Measurements from ENCODE around the gene SPEM2. TPM values are rescaled to one million over a fixed set of nuclear protein-coding genes. Genes with fewer than 3 reads are reported as not detected.

The SPEM2 gene
- polyA plus RNA-seq, 1 of the 3 experiments (the other 2 are of a cell fraction), result not detected

- H3K9me3 ChIP-seq, result no peaks in the 10 kb centered on the region
Measured at GRCh38 chr17:7466318-7466638, 40.9 kb downstream of the SPEM2 start.

More at GRCh38 chr17:7466318-7466638, 40.9 kb downstream of the SPEM2 start:
- no peaks in the 10 kb centered on the region for H3K27me3 ChIP-seq (ENCODE audit: insufficient read depth)
- H3K9ac ChIP-seq, result no peak overlapping the region
- peaks cover 4 to 26% of the 10 kb centered on the region in 2 experiments for H3K36me3 ChIP-seq (replicated peaks in 1 of 2; ENCODE audit: control insufficient read depth in 1 of 2, insufficient read depth in 2 of 2, low read length in 1 of 2)
- H3K4me2 ChIP-seq, result no peak overlapping the region
- H3K27ac ChIP-seq (ENCODE audit: low read depth in 2 of 2, low read length in 1 of 2), result 0 out of 4 replicates have a peak overlapping the region, but pooled peaks of 1 of the 2 experiments have one; percentile 22
- peaks cover 4 to 12% of the 10 kb centered on the region in 2 experiments; a peak in 1 of 4 replicates for H3K4me1 ChIP-seq (ENCODE audit: control insufficient read depth in 1 of 2, insufficient read depth in 2 of 2, low read depth in 1 of 2, low read length in 1 of 2)
- POLR2A ChIA-PET, result no interaction called here
- WGBS (ENCODE audit: low lambda C conversion rate), result 94% methylated on average over 9 of the region's 9 CpGs
- 0 out of 2 replicates have a peak, but pooled peaks cover 7% of the 10 kb centered on the region for H4K20me1 ChIP-seq (ENCODE audit: insufficient read depth)
- no peak overlapping the region for H2AFZ ChIP-seq (ENCODE audit: low read depth)
- no peaks in the 10 kb centered on the region for H3K9me2 ChIP-seq
- DNase-seq, result no peak
- H3K4me3 ChIP-seq (ENCODE audit: low read depth in 2 of 2, low read length in 1 of 2), result no peak overlapping the region
- CTCF ChIA-PET, result interaction anchor here (1.2 to 1.5 kb wide), 2 partner anchors 94 to 111 kb away, joined by 3 to 4 read pairs; no protein-coding TSS in a partner anchor
- TF ChIP-seq PBX3 (IDR thresholded peaks at IDR 0.05) (no peak), SMC3 (IDR thresholded peaks at IDR 0.05; ENCODE audit: low read depth, low read length) (no peak), TCF12 (IDR thresholded peaks at IDR 0.05) (no peak), RXRA (IDR thresholded peaks at IDR 0.05; ENCODE audit: borderline replicate concordance, low read depth) (no peak), FOSL2 (IDR thresholded peaks at IDR 0.05; ENCODE audit: borderline replicate concordance, low read depth) (no peak), RFX5 (IDR thresholded peaks at IDR 0.05; ENCODE audit: low read length) (no peak), NFIC (IDR thresholded peaks at IDR 0.05; ENCODE audit: borderline replicate concordance) (no peak), IRF3 (IDR thresholded peaks at IDR 0.05; ENCODE audit: low read depth, low read length) (no peak), RAD21 (IDR thresholded peaks at IDR 0.05; ENCODE audit: low read length) (no peak), ELF1 (IDR thresholded peaks at IDR 0.05) (no peak), FOXM1 (IDR thresholded peaks at IDR 0.05; ENCODE audit: low read depth) (no peak)
- TF ChIP-seq, protein P1, sequence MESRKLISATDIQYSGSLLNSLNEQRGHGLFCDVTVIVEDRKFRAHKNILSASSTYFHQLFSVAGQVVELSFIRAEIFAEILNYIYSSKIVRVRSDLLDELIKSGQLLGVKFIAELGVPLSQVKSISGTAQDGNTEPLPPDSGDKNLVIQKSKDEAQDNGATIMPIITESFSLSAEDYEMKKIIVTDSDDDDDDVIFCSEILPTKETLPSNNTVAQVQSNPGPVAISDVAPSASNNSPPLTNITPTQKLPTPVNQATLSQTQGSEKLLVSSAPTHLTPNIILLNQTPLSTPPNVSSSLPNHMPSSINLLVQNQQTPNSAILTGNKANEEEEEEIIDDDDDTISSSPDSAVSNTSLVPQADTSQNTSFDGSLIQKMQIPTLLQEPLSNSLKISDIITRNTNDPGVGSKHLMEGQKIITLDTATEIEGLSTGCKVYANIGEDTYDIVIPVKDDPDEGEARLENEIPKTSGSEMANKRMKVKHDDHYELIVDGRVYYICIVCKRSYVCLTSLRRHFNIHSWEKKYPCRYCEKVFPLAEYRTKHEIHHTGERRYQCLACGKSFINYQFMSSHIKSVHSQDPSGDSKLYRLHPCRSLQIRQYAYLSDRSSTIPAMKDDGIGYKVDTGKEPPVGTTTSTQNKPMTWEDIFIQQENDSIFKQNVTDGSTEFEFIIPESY (IDR thresholded peaks at IDR 0.05; ENCODE audit: borderline replicate concordance, low read depth), result no peak
- peaks cover 52% of the 10 kb centered on the region for H3K79me2 ChIP-seq (ENCODE audit: insufficient read depth)
- H3F3A ChIP-seq (replicated peaks; ENCODE audit: insufficient read depth), result peaks cover 7% of the 10 kb centered on the region
